ENCODE results near the gene LHPP. TPM values are rescaled to one million over a fixed set of nuclear protein-coding genes. Genes with fewer than 3 reads are reported as not detected.

The LHPP gene
- total RNA-seq, 2 donors from 2014 or later = 4.9 to 9.9 TPM

DNA sequence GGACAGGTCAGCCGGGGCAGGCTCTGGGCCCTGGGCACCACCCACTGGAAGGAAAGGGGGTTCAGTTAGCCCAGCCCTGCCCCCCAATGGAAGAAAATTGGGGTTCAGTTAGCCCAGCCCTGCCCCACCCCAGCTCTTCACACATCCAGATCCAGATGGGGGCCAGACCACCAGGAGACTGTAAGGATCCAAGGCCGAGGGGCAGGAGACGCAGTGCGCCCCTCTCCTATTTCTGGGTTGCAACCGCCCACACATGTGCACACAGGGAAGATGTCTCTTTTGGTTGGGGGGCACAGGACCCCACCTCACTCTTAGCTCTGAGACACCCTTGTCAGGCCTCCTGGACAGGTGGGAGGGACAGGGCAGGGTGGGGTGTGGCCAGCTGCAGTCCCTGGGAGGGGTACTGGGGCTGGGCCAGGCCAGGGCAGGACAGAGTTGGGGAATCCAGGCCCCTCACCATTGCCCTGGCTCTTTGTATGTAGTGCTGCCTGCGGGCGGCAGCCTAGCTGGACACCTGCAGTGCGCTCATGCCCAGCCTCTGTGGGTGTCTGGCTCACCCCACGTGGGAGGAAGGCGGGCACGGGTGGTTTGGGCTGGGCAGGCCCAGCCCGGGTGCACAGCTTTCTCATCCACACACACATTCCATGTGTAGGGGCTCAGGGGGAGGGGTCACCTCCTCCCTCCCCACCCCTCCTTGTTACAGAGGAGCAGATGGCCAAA, 141.2 kb downstream of the LHPP start:
- ATAC-seq = no peak
- H3K27me3 ChIP-seq = no peaks in the 10 kb centered on the region
- no peaks in the 10 kb centered on the region for H3K9me3 ChIP-seq
- WGBS, 2 donors = 88 to 90% methylated on average over 4 to 12 of the region's 12 CpGs
- DNase-seq = no peak
- no peak overlapping the region for H3K4me3 ChIP-seq
- TF ChIP-seq, protein P1, sequence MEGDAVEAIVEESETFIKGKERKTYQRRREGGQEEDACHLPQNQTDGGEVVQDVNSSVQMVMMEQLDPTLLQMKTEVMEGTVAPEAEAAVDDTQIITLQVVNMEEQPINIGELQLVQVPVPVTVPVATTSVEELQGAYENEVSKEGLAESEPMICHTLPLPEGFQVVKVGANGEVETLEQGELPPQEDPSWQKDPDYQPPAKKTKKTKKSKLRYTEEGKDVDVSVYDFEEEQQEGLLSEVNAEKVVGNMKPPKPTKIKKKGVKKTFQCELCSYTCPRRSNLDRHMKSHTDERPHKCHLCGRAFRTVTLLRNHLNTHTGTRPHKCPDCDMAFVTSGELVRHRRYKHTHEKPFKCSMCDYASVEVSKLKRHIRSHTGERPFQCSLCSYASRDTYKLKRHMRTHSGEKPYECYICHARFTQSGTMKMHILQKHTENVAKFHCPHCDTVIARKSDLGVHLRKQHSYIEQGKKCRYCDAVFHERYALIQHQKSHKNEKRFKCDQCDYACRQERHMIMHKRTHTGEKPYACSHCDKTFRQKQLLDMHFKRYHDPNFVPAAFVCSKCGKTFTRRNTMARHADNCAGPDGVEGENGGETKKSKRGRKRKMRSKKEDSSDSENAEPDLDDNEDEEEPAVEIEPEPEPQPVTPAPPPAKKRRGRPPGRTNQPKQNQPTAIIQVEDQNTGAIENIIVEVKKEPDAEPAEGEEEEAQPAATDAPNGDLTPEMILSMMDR (IDR thresholded peaks at IDR 0.05) = no peak
- TF ChIP-seq POLR2A (IDR thresholded peaks at IDR 0.05) = no peak
- intact Hi-C loops (cut with DNase I) = no loop called here
- no peaks in the 10 kb centered on the region for H3K4me1 ChIP-seq
- no peak overlapping the region for H3K27ac ChIP-seq
- no peaks in the 10 kb centered on the region for H3K36me3 ChIP-seq (replicated peaks in 1 of 2; ENCODE audit: insufficient read depth in 1 of 2, low read depth in 2 of 2)

DNA sequence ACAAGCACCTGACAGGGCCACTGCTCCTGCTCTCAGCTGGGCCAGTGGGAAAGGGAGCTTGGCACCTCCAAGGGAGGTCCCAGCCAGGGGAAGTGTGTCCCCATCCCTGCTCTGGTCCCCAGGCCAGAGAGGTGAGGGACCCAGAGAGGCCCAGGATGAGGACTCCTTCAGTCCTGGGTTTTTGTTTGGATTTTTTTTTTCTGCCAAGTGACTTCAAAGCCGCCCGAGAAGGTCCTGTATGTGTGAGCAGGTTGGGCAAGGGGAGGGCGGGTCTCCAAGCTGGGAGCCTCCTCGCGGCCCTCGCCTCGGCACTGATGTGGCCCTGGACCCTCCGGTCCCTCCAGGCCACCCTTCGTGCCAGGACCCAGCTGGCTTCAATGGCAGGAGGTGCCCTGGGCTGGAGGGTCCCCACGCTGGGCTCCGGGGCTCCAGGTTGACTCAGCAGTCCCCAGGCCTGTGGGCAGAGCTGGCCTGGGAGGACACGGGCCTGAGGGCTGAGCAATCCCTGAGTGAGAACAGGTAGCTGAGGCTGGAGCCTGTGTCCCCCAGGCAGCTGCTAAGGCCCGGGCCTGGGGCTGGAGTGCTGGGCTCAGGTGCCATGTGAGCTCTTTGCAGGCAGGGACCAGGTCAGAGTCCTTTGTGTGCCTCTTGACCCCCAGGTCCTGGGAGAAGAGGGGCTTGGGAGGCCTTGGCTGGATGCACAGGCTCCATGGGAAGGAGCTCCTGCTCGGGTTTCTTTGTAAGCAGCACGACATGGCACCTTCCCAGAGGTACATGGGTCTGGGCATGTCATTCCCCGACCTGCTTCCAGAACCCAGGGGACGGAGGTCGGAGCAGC, 142.0 kb downstream of the LHPP start:
- ATAC-seq = no peak
- no peak for TF ChIP-seq POLR2A (IDR thresholded peaks at IDR 0.05)
- TF ChIP-seq, protein P1 (IDR thresholded peaks at IDR 0.05) = no peak
- no peaks in the 10 kb centered on the region for H3K4me1 ChIP-seq
- H3K27ac ChIP-seq = no peak overlapping the region
- 81% methylated on average over 11 of the region's 18 CpGs; no CpG with 5 or more reads in 1 of the 2 donors for WGBS, 2 donors
- no peak overlapping the region for H3K4me3 ChIP-seq
- no peaks in the 10 kb centered on the region for H3K9me3 ChIP-seq
- no peak for DNase-seq
- no peaks in the 10 kb centered on the region for H3K27me3 ChIP-seq
- intact Hi-C loops (cut with DNase I) = no loop called here
- H3K36me3 ChIP-seq (replicated peaks in 1 of 2; ENCODE audit: insufficient read depth in 1 of 2, low read depth in 2 of 2) = no peaks in the 10 kb centered on the region

DNA sequence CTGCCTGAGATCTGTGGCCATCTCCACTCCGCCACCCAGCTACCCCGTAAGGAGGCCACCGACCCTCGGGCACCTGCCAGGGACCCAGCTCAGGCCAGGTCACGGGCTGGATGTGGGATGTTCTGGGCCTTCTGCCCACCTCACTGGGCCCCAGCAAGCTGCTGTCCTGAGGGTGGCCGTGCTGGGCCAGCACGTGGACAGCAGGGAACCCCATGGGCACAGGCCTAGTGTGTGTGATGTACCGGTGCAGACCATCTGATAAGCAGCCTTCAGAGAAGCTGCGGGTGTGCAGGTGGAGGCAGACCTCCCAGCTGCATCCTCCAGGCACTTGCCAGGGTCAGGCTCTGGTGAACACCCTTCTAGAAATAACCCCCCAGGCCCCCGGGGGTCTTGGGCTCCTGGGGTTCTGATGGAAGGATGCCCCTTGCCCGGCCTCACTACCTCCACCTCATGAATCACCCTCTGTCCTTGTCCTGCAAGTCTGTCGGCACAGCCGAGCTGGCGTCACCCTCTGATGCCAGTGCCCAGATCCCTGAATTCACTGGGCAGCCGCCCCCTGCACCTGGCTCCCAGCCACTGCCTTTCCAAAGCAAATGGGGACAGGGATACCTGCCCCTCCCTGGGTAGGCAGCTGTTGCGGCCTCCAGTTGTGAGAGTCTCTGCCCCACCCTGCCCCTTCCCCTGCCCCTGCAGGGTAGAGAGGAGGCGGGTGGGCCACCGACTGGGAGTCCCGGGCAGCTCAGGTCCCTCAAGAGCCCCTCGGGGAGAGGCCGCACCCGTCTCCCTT, 142.8 kb downstream of the LHPP start:
- Histone ChIP-seq H3K4me3 (no peak overlapping the region), H3K9me3 (no peaks in the 10 kb centered on the region), H3K4me1 (no peaks in the 10 kb centered on the region), H3K27me3 (no peaks in the 10 kb centered on the region), H3K27ac (no peak overlapping the region), H3K36me3 (replicated peaks in 1 of 2; ENCODE audit: insufficient read depth in 1 of 2, low read depth in 2 of 2) (no peaks in the 10 kb centered on the region)
- WGBS, 2 donors = 53 to 91% methylated on average over 3 to 22 of the region's 22 CpGs
- no peak for DNase-seq
- intact Hi-C loops (cut with DNase I) = no loop called here
- TF ChIP-seq POLR2A (IDR thresholded peaks at IDR 0.05) = no peak
- TF ChIP-seq, protein P1 (IDR thresholded peaks at IDR 0.05) = no peak
- ATAC-seq = no peak

DNA sequence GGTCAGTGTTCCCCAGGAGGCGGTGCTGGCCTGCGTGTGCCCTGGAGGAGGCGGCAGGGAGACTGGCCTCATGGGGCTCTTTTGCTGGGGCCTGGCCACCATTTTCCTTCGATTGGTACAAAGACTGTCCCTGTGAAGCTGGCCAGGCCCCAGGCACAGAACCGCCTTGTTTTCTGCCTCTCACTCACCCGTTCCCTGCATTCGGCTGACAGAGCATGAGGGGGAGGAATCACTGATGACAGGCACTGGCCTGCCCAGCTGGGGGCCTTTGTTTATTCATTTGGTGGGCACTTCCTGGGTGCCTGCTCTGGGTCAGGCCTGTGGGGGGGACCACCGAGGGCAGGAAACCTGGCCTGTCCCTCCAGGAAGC, 143.4 kb downstream of the LHPP start:
- ATAC-seq (no peak), DNase-seq (no peak)
- H3K27ac ChIP-seq = no peak overlapping the region
- 65 to 77% methylated on average over 5 of the region's 8 CpGs for WGBS, 2 donors
- no peak overlapping the region for H3K4me3 ChIP-seq
- intact Hi-C loops (cut with DNase I) = no loop called here
- no peak for TF ChIP-seq POLR2A (IDR thresholded peaks at IDR 0.05)
- TF ChIP-seq, protein P1 (IDR thresholded peaks at IDR 0.05) = no peak
- H3K4me1 ChIP-seq = no peaks in the 10 kb centered on the region
- H3K27me3 ChIP-seq = no peaks in the 10 kb centered on the region
- H3K36me3 ChIP-seq (replicated peaks in 1 of 2; ENCODE audit: insufficient read depth in 1 of 2, low read depth in 2 of 2) = no peaks in the 10 kb centered on the region
- no peaks in the 10 kb centered on the region for H3K9me3 ChIP-seq
